Erythroblast (primary cell): ENCODE results near the gene TNIP1.

Experiments used
- GATA1 ChIP-seq: IDR thresholded peaks from 2 replicates; pipeline ENCODE4 v1.6.1; 2011; ENCODE audit warnings: low read depth, mild to moderate bottlenecking, control low read depth, low read length, moderate library complexity
- POLR2A ChIP-seq: IDR thresholded peaks from 2 replicates; pipeline ENCODE4 v1.6.1; 2011; ENCODE audit warnings: mild to moderate bottlenecking, low read length

DNA sequence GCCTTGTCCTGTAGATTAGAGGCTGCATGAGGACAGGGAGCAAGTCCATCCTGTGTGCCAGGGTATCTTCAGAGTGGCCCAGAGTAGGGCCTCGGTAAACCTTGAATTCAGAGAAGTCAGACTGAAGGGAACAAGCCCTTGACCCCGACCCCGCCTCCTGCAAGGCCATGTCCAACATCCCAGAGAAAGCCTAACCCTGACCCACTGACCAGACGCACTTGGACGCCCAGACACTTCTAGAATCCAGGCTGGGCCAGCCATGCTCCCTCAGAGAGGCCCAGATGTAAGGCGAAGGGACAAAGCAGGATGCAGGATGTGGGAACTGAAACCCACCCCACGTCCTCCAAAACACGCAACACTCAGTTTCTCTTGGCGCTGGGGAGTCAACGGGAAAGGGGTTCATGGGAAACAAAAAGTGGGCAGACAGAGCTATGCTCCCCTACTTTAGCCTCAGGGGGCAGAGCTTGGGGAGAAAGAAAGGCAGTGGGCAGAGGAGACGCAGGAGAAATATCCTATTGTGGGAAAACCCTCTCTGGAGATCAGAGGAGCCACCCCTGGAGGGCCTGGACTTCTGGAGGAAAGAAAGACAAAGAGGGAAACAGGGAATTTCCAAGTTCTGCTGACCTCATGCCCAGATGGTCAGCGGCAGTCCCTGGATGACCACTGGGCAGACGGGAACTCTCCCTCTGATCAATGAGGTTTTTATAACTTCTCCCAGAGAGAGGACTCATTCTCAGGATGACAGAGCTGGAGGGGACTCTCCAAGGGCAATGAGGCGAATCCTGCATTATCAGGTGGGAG is 13.0 kb downstream of the TNIP1 start:
- TF ChIP-seq POLR2A (no peak), GATA1 (no peak)
